HG02970 (cell line): ENCODE data around the gene SPEF1.
"Not testable (repeated sequence)": the region's sequence is repeated elsewhere in the genome, so short reads cannot be mapped to it uniquely, and the experiment has no call there.

Experiments used
- ATAC-seq: cut with Tn5 transposase; IDR thresholded peaks from one replicate; pipeline ENCODE4 v1.9.1; 2021; ENCODE audit warnings: mild to moderate bottlenecking, moderate library complexity, moderate number of reproducible peaks; ENCODE audit not compliant: unreplicated experiment, low FRiP score

Gene SPEF1

DNA sequence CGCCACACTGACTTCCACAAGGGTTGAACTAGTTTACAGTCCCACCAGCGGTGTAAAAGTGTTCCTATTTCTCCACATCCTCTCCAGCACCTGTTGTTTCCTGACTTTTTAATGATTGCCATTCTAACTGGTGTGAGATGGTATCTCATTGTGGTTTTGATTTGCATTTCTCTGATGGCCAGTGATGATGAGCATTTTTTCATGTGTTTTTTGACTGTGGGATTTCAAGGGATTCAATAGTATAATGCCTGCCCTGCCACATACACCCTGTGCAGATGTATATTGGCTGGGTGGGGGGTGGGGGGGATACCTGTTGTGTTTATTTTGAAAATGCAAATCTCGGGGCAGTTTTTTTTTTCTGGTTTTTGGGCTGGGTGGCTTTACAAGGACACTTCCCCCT lies 12.9 kb upstream of the SPEF1 start:
- ATAC-seq: not testable (repeated sequence)

DNA sequence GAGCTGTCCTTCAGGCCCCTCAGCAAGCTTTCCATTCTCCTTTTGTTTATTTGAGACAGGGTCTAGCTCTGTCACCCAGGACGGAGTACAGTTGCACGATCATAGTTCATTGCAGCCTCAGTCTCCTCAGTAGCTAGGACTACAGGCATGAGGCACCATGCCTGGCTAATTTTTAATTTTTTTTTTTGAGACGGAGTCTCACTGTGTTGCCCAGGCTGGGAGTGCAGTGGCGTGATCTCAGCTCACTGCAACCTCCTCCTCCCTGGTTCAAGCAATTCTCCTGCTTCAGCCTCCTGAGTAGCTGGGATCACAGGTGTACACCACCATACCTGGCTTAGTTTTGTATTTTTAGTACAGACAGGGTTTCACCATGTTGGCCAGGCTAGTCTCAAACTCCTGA lies 8.0 kb upstream of the SPEF1 start:
- ATAC-seq: not testable (repeated sequence)

DNA sequence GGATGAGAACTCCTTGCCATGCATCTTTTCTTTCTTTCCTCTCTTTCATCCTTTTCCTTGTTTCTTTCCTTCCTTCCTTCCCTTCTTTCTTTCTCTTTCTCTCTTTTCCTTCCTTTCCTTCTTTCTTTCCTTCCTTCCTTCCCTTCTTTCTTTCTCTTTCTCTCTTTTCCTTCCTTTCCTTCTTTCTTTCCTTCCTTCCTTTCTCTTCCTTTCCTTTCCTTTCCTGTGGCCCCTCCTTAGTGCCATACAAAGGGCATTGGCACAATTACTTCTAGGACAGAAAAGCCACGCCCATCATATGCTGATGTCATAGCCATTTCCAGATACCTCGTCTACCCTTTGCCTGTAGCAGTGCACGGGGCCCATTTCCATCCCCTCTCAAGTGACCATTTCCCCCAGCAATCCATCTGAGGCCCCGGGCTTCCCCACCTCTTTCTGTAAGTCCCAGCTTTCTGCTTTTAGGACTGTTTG lies 7.5 kb upstream of the SPEF1 start:
- ATAC-seq: no peak

DNA sequence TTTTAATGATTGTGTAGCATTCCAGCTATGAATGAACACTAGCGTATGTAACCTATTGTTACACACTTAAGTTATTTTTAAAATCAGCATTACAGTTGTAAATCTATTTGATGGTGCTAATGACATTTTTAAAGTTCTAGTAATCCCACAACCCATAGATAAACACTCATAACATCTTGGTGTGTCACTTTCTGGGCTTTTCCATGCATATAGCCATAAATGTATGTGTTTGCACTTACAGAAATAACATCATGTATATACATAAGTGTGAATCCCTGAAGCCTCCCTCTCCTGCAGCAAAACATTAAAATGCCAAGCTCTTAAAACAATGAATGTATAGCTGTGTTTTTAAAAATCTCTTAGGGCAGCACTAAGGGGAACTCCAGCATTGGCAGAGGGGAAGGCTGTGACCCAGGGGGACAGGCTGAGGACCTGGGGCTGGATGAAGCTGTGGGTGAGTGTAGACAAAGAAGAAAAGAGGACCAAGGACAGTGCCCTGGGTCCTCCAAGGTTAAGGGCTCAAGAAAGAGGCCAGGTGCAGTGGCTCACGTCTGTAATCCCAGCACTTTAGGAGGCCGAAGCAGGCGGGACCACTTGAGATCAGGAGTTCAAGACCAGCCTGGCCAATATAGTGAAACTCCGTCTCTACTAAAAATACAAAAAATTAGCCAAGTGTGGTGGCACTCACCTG lies 6.2 kb upstream of the SPEF1 start:
- ATAC-seq: no peak

DNA sequence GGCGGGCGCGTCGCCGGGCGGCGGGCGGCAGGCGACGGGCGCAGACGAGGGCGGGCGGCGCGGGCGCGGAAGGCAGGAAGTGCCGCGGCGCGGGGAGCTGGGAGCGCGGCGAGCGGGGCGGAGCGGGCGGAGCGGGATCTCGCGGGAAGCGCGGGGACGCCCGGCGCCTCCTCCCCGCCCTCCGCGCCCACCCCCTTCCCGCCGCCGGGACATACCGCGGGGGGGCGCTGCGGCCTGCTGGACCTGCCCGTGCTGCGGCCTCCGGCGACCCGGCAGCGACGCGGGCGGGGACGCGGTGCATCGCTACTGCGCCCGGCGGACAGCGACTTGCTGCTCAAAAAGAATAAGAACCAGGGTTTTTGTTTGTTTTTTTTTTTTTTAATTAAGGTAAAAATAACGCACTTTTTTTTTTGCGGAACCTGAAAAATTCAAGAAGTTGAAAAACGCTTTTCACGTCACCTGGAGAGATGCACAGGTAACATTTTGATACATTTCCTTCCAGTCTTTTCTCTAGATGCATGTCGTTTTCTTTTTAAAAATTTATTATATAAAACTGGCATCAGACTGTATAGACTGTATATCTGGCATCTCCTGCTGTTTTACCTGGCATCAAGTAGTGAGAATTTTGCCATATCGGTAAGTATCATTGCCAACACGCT lies 5.5 kb upstream of the SPEF1 start, which contains the start of gene CENPB:
CENPB (minus strand) TSS at position 76 of the 659 bp plus-strand sequence. CDS start 257 bp downstream, outside the sequence.
- ATAC-seq: peak; percentile 86

DNA sequence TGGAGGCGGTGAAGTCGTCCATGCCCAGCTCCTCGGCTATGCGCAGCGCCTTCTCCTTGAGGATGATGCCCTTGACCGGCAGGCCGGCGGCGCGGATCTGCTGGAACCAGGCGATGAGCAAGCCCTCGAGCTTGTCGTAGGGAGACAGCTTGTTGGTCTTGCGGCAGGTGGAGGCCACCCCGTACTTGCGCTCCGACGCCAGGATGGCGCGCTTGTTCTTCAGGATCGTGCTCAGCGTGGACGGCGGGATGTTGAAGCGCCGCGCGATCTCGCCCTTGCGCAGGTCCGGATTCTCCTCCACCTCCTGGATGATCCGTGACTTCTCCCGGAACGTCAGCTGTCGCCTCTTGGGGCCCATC lies 4.9 kb upstream of the SPEF1 start:
- peak; percentile 19 for ATAC-seq

DNA sequence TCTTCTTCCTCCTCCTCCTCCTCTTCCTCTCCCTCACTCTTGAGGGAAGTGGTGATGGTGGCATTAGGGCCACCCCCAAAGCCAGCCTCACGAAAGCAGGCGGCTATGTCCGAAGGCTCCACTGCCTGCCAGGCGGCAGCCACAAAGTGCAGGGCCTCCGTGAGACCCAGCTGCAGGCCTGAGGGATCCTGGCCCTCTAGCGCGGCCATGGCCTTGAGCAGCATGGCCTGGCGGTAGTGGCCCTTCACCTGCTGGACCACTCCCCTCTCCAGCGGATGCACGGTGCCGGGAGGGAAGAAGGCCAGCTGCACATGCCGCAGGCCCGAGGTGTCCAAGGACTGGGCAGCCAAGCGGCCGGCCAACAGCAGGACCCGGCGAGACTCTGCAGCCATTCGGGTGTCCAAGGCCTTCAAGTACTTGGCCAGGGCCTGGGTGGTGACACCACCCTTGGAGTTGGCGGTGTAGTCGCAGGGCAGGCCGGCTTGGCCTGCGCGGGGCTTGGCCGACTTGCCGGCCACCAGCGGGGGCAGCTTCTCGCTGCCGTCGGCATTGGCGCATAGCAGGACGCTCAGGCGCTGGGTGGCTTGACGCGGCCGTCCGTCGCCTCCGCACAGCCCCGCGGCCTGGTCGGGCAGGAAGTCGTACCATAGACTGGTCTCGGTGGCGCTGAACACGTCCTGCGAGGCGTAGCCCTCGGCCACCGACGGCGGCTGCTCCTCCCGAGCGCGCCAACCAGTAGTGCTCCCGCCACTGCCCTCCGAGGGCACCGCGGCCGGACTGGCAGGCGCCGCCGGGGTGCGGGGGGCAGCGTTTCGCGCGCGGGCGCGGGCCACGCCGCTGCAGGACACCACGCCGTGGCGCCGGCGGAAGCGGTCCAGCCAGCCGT lies 4.2 kb upstream of the SPEF1 start:
- ATAC-seq: no peak

DNA sequence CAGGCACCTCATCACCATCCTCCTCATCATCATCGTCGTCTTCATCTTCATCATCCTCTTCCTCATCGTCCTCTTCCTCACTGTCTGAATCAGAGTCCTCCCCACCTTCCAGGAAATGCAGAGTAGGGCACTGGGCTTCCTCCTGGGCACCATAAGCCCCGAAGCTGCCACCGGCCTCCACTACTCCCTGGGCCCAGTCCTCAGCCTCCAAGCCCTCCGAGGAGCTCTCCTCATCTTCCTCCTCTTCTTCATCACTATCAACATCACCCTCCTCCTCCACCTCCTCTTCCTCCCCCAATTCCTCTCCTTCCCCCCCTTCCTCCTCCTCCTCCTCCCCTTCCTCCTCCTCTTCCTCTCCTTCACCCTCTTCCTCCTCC lies 3.6 kb upstream of the SPEF1 start:
- ATAC-seq: no peak

DNA sequence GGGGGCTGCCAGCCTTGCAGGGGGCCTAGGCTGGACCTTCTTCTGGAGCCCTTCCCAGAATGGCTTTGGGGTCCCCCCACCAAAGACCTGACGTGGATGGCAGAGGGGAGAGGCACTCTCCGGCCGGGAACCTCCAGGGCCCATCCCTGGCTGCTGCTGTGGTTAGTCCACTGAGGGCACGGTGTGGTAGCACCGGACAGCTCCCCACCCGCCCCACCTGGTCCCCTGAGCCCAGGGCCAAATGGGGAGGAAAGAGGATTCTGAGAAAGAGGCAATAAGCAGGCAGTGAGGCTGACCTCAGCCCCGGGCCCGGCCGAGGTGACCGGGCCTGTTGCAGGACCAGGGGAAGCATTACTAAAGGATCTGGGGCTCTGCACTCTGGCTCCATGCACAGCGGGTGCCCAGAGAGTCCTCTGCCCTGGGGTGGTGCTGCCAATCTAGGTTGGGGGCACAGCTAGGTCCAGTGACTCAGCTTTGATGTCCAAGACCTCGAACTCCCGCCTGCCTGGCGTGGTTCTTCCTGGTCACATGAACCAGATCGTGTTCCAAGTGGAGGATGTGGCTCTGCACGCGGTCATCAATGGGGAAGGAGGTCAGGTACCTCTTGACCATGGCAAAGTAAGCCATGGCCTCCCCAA lies 3.1 kb upstream of the SPEF1 start:
- ATAC-seq: no peak

DNA sequence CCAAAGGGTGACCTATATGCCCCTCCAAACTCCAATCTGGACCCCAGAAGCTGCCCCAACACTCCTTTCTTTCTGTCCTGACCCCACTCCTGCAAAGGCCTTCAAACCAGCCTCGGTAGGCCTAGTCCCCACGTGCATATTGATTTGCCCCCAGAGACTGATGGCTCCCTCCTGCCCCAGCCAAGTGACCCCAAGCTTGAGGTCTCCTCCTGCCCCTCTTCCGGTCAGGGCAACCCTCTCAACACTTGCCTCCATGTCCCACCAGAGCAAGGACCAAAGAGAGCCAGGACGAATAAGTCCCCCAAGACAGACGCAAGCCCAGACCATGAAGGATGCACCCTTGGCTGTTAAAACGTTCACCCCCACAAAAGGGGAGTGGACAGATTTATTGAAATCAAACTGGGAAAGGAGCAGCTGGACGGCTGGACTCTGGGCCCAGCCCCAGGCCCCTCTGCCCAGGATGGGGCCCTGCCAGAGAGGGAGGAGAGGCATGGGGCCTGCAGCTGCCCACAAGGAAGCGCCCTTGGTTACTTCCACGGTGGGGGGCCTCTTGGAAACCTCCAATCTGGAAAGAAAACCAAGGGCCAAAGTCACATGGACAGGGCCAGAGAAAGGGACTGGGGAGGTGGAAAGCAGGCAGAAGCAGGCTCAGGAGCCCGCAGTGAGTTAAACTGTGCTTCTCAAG lies 2.4 kb upstream of the SPEF1 start:
- ATAC-seq: no peak

DNA sequence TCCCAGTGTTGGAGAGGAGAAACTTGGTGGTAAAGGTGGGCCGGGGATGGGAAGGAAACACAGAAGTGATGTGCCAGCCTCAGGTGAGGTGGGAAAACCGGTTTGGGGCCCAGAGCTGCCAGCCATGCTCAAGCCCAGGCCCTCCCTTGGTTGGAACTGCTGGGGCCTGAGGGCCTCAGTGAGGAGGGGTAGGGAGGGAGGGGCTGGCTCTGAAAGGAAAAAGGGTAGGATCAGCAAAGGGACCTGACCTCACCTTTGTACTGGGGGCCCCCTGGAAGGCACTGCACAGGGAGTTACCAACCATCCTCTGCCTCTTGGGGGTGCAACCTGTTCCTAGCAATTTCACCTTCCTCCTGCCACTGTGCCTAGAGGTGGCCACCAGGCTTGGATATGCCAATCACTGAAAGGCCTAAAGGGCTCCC lies 1.8 kb upstream of the SPEF1 start:
- ATAC-seq: no peak

DNA sequence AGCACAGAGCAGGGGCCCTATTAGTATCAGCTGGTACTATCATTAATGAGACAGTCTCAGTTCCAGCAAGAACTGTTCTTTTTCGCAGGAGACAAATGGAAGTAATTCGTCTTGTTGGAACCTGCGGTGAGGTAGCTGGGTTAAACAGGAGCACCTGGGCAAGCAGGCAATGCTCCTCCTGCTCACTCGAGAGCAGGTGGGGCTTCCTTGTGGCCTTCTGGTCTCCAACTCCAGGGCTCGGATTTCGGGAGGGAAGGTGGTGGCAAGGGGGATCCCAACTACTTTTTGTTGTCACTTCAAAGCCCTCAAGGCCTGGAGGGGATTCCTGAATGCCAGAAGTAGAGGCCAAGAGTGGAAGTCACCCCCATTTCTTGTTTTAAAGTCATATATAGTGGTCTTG lies 1.3 kb upstream of the SPEF1 start:
- ATAC-seq: no peak

DNA sequence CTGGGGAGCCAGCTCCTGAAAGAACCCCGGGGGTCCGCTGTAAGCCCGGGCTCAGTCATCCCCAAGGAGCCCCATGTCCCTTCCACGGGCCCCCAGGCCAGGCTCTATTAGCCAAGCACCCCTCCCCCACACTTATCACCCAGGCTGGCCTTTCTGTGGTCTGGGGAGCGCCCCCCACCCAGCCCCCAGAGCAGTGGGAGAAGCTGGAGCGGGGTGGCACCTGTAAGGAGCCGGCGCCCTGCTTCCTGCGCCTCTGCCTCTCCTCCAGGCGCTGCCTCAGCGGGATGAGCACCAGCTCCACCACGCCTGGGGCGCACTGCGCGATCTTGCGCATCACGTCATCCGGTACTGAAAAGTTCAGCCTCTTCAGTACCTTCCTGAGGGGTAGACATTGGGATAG lies 2.3 kb downstream of the SPEF1 start:
- ATAC-seq: no peak

DNA sequence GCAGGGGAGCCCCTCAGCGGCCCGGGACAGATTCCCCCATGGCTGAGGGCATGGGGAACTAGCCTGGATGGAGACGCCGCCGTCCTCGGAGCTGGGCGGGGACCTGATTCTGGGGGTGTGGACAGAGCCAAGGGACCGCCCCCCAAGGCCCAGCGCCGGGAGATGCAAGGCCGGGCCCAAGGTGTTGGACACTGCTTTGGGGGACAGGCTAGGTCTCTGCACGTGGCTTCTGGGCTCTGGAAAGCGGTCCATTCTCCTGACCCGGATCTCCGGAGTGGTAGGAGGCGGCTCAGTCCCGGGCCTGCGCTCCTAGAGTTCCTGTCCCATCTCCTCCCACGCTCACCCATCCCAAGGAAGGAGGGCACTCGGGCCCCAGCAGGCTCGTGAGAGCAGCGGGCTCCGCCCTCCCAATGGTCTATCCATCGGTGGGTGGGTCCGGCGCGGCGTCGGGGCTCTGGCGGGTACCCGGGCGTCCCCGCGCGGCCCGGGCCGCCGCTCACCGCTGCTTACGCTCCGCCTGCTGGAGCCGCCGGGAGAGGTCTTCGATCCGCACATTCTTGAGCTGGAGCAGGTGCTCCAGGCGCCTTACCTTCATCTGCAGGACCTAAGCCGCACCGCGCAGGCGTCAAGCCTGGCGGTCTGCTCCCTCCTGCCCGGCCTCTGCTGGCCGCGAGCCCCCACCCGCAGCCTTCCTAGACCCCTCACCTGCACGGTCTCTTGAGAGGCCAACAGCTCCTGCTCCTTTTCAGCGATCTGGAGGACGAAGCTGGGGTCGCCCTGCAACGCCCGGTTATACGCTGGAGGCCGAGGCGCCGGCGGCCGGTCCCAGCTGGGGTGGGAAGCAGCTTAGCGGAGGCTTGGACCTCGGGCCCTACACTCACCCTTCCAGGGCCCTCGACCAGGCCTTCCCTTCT lies 3.3 kb downstream of the SPEF1 start:
- no peak for ATAC-seq

DNA sequence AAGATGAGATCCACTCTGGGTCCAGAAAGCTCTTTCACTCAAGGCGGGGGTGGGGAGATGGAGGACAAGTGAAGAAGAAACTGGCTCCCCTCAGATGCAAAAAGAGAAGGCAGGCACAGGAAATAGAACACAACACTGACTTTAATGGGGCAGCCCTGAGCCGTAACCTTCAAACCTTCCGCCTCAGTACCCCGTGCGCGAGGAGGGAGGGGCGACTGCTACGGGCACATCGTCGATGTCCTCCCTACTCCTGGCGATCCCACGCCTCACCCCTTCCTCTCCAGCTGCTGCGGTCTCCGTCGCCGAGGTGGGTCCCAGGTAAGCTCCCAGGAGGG lies 3.9 kb downstream of the SPEF1 start:
- no peak for ATAC-seq

DNA sequence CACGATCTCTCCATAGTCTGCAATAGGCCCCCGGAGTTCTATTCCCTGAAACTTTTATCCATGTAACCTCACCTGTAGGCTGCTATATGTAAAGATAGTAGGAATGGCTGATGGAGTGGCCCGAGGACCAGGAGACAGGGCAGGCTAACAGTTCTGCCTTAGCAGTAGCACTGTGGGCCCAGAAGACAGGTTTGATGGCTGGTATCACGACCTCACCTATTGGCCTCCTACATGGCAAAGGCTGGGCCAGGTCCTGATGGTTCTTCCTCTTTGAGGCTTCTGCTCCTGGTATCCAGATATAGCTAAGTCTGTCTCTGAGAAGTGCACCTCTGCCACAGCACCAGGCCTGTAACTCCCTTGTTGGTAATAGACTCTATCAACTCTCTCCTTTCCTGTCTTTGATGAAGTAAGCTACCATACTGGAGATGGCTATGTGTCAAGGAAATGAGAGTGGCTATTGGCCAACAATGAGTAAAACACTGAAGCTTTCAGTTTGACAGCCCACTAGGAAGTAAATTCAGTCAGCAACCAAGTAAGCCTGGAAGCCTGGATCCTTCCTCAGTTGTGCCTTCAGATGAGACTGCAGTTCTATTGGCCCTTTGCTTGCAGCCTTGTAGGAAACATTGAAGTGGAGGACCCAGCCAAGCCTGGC lies 5.7 kb downstream of the SPEF1 start:
- no peak for ATAC-seq

DNA sequence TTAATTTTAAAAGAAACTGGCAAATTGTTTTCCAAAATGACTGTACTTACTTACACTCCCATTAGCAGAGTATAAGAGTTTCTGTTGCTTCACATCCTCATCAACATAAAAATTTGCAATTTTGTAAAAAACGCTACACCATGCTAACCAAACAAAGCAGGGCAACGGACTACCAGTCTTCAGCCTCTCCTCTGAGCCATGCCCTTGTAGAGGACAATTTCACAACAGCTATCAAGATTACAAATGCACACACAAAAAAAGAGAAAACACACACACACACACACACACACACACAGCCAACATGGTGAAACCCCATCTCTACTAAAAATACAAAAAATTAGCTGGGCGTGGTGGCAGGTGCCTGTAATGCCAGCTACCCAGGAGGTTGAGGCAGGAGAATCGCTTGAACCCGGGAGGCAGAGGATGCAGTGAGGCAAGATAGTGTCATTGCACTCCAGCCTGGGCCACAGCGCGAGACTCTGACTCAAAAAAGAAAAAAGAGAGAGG lies 9.6 kb downstream of the SPEF1 start:
- no peak for ATAC-seq

DNA sequence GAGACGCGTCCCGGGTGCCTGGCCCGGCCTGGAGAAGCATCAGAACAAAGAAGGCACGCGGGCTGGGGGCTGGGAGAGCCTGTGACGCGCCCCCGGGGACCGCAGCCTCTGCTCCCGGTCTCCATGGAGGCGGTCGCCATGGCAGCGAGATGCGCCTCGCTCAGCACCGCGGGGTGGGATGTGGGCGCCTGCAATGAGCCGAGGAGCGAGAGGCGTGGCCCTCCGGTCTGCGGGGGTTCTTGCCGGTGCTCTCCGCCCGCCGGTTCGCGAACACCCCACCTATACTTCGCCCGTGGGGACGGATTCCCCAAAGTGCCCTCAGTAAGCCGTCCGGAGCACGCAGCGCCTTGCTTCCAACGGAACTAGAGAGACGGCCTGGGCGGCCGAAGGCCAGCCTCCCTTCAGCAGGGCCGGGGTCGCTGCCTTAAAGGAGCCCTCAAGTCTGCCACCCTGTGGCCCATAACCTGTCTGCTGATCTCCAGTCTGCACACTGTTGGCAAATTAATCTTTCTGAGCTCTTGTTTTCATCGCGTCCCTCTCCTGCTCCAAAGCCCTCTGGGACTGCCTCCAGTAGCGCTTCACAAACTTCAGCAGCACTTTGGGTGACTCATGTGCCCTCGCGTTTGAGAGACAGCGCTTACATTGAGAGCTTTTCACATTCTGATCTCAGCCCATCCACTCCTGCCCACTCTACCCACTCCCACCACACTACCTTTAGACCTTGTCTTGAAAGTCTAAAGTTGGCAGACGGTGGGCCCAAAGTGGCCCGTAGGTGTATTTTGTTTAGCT lies 12.7 kb downstream of the SPEF1 start:
- peak; percentile 25 for ATAC-seq
